ENCODE results near the gene PPP2R2C. TPM values are rescaled to one million over a fixed set of nuclear protein-coding genes. Genes with fewer than 3 reads are reported as not detected.

The PPP2R2C gene
- total and polyA plus RNA-seq, 9 of the 15 experiments (the other 6 are each of a cell fraction or from before 2014, with no cell fraction given), result 0.04 to 0.06 TPM; not detected in 7

DNA sequence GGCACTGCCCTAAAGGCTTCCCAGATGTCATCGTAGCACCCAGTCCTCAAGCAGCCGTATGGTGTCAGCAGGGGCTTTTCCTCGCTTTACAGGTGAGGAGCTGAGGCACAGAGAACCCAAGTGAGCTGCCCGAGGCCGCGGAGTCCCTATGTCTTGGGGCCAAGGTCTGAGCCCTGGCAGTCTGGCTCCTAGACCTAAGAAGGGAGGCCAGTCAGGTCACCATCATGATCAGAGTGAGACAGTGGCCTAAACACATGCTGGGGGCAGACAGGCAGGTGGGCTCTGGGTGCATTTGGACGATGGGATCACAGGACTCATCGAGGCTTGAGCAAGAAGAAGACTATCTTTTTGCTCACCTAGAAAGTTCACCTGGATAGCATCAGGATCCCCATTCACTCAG, 107.8 kb downstream of the PPP2R2C start:
- no TSS peak for BruUV-seq (replicated peaks)
- CTCF ChIA-PET (ENCODE audit: low intra/inter-chr PET ratio), result no interaction called here
- Histone ChIP-seq H2AFZ (ENCODE audit: low read depth, low read length) (no peak overlapping the region), H3K4me2 (ENCODE audit: insufficient read depth, low read length) (no peak overlapping the region), H3K9me1 (ENCODE audit: control insufficient read depth, insufficient read depth, low read length) (peaks cover 2% of the 10 kb centered on the region), H3K4me3 (no peak overlapping the region), H3K9me3 (replicated peaks; ENCODE audit: control insufficient read depth, insufficient read depth, low read depth, low read length) (no peaks in the 10 kb centered on the region), H3K36me3 (ENCODE audit: control insufficient read depth, insufficient read depth, low read length) (no peaks in the 10 kb centered on the region), H3K79me2 (ENCODE audit: control insufficient read depth, insufficient read depth, low read length) (no peaks in the 10 kb centered on the region), H3K9ac (ENCODE audit: insufficient read depth in 1 of 2, low read depth in 2 of 2, low read length in 2 of 2) (no peak overlapping the region), H3K27me3 (ENCODE audit: control insufficient read depth in 2 of 2, insufficient read depth in 2 of 2, low read length in 2 of 2) (peaks cover 11 to 49% of the 10 kb centered on the region in 2 experiments; a peak in 4 of 5 replicates), H4K20me1 (replicated peaks; ENCODE audit: control insufficient read depth, insufficient read depth, low read length) (no peaks in the 10 kb centered on the region; the same call in 1 of the 2 replicates), H3K27ac (ENCODE audit: extremely low read depth, low read depth, low read length) (no peak overlapping the region), H3K4me1 (replicated peaks in 1 of 2; ENCODE audit: control insufficient read depth in 2 of 2, insufficient read depth in 2 of 2, low read length in 2 of 2) (no peaks in the 10 kb centered on the region)
- DNase-seq (ENCODE audit: extremely low read depth in 1 of 4, low spot score in 3 of 4) (no peak), FAIRE-seq (no peak), ATAC-seq (no peak)
- TF ChIP-seq PPARD (CRISPR knock-in tag; IDR thresholded peaks at IDR 0.05) (no peak), ZNF778 (CRISPR knock-in tag; IDR thresholded peaks at IDR 0.05) (no peak), STAT5B (CRISPR knock-in tag; IDR thresholded peaks at IDR 0.05) (no peak), TAF7 (tag; IDR thresholded peaks at IDR 0.05) (no peak), SLC30A9 (CRISPR knock-in tag; IDR thresholded peaks at IDR 0.05) (no peak)
- TF ChIP-seq, protein P1, sequence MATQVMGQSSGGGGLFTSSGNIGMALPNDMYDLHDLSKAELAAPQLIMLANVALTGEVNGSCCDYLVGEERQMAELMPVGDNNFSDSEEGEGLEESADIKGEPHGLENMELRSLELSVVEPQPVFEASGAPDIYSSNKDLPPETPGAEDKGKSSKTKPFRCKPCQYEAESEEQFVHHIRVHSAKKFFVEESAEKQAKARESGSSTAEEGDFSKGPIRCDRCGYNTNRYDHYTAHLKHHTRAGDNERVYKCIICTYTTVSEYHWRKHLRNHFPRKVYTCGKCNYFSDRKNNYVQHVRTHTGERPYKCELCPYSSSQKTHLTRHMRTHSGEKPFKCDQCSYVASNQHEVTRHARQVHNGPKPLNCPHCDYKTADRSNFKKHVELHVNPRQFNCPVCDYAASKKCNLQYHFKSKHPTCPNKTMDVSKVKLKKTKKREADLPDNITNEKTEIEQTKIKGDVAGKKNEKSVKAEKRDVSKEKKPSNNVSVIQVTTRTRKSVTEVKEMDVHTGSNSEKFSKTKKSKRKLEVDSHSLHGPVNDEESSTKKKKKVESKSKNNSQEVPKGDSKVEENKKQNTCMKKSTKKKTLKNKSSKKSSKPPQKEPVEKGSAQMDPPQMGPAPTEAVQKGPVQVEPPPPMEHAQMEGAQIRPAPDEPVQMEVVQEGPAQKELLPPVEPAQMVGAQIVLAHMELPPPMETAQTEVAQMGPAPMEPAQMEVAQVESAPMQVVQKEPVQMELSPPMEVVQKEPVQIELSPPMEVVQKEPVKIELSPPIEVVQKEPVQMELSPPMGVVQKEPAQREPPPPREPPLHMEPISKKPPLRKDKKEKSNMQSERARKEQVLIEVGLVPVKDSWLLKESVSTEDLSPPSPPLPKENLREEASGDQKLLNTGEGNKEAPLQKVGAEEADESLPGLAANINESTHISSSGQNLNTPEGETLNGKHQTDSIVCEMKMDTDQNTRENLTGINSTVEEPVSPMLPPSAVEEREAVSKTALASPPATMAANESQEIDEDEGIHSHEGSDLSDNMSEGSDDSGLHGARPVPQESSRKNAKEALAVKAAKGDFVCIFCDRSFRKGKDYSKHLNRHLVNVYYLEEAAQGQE (IDR thresholded peaks at IDR 0.05; ENCODE audit: borderline replicate concordance), result no peak
- TF ChIP-seq, protein P1 (CRISPR knock-in tag; IDR thresholded peaks at IDR 0.05; ENCODE audit: low read depth), result no peak
- POLR2A ChIA-PET, result interaction anchor here (0.6 kb wide), 1 partner anchor 322 kb away, joined by 3 read pairs; no protein-coding TSS in a partner anchor
- in situ Hi-C loops (cut with MboI) (no loop called here), intact Hi-C loops (cut with micrococcal nuclease) (no loop called here)
- WGBS (ENCODE audit: insufficient coverage, low coverage, missing lambda C conversion rate), result 0% methylated on average over 8 of the region's 8 CpGs
